ENCODE data around the gene MPHOSPH6. TPM values are rescaled to one million over a fixed set of nuclear protein-coding genes. Genes with fewer than 3 reads are reported as not detected.

Gene MPHOSPH6
- polyA plus RNA-seq, 1 of the 3 experiments (the other 2 are of a cell fraction): 9.4 TPM

DNA sequence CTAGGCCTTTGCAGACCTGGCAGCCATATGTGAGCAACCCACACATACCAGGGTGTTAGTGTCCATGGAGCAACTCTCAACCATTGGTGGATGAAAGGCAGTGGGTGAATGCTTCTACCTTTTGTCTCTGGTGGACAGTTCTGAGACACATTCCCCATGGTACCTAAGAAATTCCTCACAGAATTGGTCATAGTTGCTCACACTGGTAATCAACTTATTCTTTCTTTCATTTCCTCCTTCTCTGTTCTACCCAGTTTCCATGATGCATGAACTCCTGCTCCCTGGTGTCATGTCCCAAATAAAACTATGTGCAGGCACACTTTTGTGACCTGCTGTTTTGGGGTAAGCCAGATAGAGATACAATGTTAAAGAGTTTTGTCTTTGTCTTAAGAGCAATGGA lies 33.2 kb upstream of the MPHOSPH6 start:
- no peaks in the 10 kb centered on the region for H3K9me3 ChIP-seq
- H3K79me2 ChIP-seq (ENCODE audit: insufficient read depth): no peaks in the 10 kb centered on the region
- no peaks in the 10 kb centered on the region for H3K27me3 ChIP-seq (ENCODE audit: insufficient read depth)
- POLR2A ChIA-PET: no interaction called here
- H3F3A ChIP-seq (replicated peaks; ENCODE audit: insufficient read depth): no peaks in the 10 kb centered on the region
- H2AFZ ChIP-seq (ENCODE audit: low read depth): no peak overlapping the region
- H3K36me3 ChIP-seq (replicated peaks in 1 of 2; ENCODE audit: control insufficient read depth in 1 of 2, insufficient read depth in 2 of 2, low read length in 1 of 2): no peaks in the 10 kb centered on the region
- H3K9ac ChIP-seq: no peak overlapping the region
- no peaks in the 10 kb centered on the region for H3K4me1 ChIP-seq (ENCODE audit: control insufficient read depth in 1 of 2, insufficient read depth in 2 of 2, low read depth in 1 of 2, low read length in 1 of 2)
- no peak for TF ChIP-seq CHD2 (IDR thresholded peaks at IDR 0.05; ENCODE audit: low read length, partially characterized antibody)
- TF ChIP-seq, protein P1, sequence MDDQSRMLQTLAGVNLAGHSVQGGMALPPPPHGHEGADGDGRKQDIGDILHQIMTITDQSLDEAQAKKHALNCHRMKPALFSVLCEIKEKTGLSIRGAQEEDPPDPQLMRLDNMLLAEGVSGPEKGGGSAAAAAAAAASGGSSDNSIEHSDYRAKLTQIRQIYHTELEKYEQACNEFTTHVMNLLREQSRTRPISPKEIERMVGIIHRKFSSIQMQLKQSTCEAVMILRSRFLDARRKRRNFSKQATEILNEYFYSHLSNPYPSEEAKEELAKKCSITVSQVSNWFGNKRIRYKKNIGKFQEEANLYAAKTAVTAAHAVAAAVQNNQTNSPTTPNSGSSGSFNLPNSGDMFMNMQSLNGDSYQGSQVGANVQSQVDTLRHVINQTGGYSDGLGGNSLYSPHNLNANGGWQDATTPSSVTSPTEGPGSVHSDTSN (IDR thresholded peaks at IDR 0.05): no peak
- TF ChIP-seq JUND (IDR thresholded peaks at IDR 0.05): no peak
- TF ChIP-seq EP300 (IDR thresholded peaks at IDR 0.05; ENCODE audit: borderline replicate concordance in 1 of 2, low read depth in 1 of 2, low read length in 1 of 2): no peak
- no peaks in the 10 kb centered on the region for H4K20me1 ChIP-seq (ENCODE audit: insufficient read depth)
- H3K27ac ChIP-seq (ENCODE audit: low read depth in 2 of 2, low read length in 1 of 2): no peak overlapping the region
- H3K9me2 ChIP-seq: no peaks in the 10 kb centered on the region
- CTCF ChIA-PET: no interaction called here
- DNase-seq: no peak
- H3K4me3 ChIP-seq (ENCODE audit: low read depth in 2 of 2, low read length in 1 of 2): no peak overlapping the region
- no peak overlapping the region for H3K4me2 ChIP-seq

DNA sequence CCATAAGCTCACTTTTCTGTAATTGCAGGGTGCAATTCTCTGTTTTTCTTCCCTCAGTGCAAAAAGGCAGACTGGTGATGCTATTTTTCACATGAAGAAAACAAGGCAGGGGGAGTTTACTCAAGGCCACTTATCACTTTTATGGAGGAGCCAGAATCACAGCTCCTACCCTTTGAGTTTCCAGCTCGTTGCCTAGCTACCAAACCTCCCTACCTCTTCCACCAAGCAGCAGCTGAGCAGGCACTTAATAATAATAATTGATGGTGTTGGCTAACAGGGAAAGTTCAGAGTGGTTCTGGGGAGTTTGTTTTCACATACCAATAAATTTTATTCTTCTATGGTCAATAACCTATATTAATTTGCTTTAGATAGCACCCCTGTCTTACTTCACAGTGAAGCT lies 31.9 kb upstream of the MPHOSPH6 start:
- Histone ChIP-seq H3K4me1 (ENCODE audit: control insufficient read depth in 1 of 2, insufficient read depth in 2 of 2, low read depth in 1 of 2, low read length in 1 of 2) (no peaks in the 10 kb centered on the region), H3K36me3 (replicated peaks in 1 of 2; ENCODE audit: control insufficient read depth in 1 of 2, insufficient read depth in 2 of 2, low read length in 1 of 2) (no peaks in the 10 kb centered on the region), H3K9me2 (no peaks in the 10 kb centered on the region), H3K79me2 (ENCODE audit: insufficient read depth) (no peaks in the 10 kb centered on the region), H3K4me3 (ENCODE audit: low read depth in 2 of 2, low read length in 1 of 2) (no peak overlapping the region), H3K9ac (no peak overlapping the region), H3K4me2 (no peak overlapping the region), H2AFZ (ENCODE audit: low read depth) (no peak overlapping the region), H3F3A (replicated peaks; ENCODE audit: insufficient read depth) (no peaks in the 10 kb centered on the region), H4K20me1 (ENCODE audit: insufficient read depth) (no peaks in the 10 kb centered on the region), H3K27me3 (ENCODE audit: insufficient read depth) (no peaks in the 10 kb centered on the region), H3K9me3 (no peaks in the 10 kb centered on the region), H3K27ac (ENCODE audit: low read depth in 2 of 2, low read length in 1 of 2) (no peak overlapping the region)
- POLR2A ChIA-PET: no interaction called here
- WGBS (ENCODE audit: low lambda C conversion rate): 4% methylated on average over 1 of the region's 1 CpG
- TF ChIP-seq ELF1 (IDR thresholded peaks at IDR 0.05) (no peak), SMC3 (IDR thresholded peaks at IDR 0.05; ENCODE audit: low read depth, low read length) (no peak), SIN3A (IDR thresholded peaks at IDR 0.05; ENCODE audit: borderline replicate concordance, low read depth, low read length) (no peak), GATA2 (CRISPR knock-in tag; IDR thresholded peaks at IDR 0.05) (no peak), TEAD4 (IDR thresholded peaks at IDR 0.05; ENCODE audit: borderline replicate concordance, insufficient read depth) (no peak), EP300 (IDR thresholded peaks at IDR 0.05; ENCODE audit: borderline replicate concordance in 1 of 2, low read depth in 1 of 2, low read length in 1 of 2) (no peak), FOSL2 (IDR thresholded peaks at IDR 0.05; ENCODE audit: borderline replicate concordance, low read depth) (no peak), FOXJ3 (CRISPR knock-in tag; IDR thresholded peaks at IDR 0.05) (no peak), TAF1 (IDR thresholded peaks at IDR 0.05; ENCODE audit: borderline replicate concordance, low read depth, low read length) (no peak), CHD2 (IDR thresholded peaks at IDR 0.05; ENCODE audit: low read length, partially characterized antibody) (no peak), MXI1 (IDR thresholded peaks at IDR 0.05; ENCODE audit: low read depth, low read length) (no peak), RCOR1 (IDR thresholded peaks at IDR 0.05; ENCODE audit: low read length) (no peak), RAD21 (IDR thresholded peaks at IDR 0.05; ENCODE audit: low read length) (no peak), YY1 (IDR thresholded peaks at IDR 0.05; ENCODE audit: low read depth) (no peak), JUND (IDR thresholded peaks at IDR 0.05) (no peak), NFIC (IDR thresholded peaks at IDR 0.05; ENCODE audit: borderline replicate concordance) (no peak)
- TF ChIP-seq, protein P2, sequence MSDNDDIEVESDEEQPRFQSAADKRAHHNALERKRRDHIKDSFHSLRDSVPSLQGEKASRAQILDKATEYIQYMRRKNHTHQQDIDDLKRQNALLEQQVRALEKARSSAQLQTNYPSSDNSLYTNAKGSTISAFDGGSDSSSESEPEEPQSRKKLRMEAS (IDR thresholded peaks at IDR 0.05; ENCODE audit: low read depth): no peak
- TF ChIP-seq, protein P3, sequence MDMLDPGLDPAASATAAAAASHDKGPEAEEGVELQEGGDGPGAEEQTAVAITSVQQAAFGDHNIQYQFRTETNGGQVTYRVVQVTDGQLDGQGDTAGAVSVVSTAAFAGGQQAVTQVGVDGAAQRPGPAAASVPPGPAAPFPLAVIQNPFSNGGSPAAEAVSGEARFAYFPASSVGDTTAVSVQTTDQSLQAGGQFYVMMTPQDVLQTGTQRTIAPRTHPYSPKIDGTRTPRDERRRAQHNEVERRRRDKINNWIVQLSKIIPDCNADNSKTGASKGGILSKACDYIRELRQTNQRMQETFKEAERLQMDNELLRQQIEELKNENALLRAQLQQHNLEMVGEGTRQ (IDR thresholded peaks at IDR 0.05; ENCODE audit: borderline replicate concordance, low read depth, low read length): no peak
- TF ChIP-seq, protein P4, sequence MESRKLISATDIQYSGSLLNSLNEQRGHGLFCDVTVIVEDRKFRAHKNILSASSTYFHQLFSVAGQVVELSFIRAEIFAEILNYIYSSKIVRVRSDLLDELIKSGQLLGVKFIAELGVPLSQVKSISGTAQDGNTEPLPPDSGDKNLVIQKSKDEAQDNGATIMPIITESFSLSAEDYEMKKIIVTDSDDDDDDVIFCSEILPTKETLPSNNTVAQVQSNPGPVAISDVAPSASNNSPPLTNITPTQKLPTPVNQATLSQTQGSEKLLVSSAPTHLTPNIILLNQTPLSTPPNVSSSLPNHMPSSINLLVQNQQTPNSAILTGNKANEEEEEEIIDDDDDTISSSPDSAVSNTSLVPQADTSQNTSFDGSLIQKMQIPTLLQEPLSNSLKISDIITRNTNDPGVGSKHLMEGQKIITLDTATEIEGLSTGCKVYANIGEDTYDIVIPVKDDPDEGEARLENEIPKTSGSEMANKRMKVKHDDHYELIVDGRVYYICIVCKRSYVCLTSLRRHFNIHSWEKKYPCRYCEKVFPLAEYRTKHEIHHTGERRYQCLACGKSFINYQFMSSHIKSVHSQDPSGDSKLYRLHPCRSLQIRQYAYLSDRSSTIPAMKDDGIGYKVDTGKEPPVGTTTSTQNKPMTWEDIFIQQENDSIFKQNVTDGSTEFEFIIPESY (IDR thresholded peaks at IDR 0.05; ENCODE audit: borderline replicate concordance, low read depth): no peak
- TF ChIP-seq, protein P5, sequence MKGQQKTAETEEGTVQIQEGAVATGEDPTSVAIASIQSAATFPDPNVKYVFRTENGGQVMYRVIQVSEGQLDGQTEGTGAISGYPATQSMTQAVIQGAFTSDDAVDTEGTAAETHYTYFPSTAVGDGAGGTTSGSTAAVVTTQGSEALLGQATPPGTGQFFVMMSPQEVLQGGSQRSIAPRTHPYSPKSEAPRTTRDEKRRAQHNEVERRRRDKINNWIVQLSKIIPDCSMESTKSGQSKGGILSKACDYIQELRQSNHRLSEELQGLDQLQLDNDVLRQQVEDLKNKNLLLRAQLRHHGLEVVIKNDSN (IDR thresholded peaks at IDR 0.05; ENCODE audit: borderline replicate concordance, low read depth): no peak
- CTCF ChIA-PET: interaction anchor here (0.6 to 1.7 kb wide), 2 partner anchors 61 to 442 kb away, joined by 3 to 4 read pairs; no protein-coding TSS in a partner anchor
- DNase-seq: no peak

Data from SK-N-SH (cell line).